ENCODE data around the gene CBR3. TPM values are rescaled to one million over a fixed set of nuclear protein-coding genes. Genes with fewer than 3 reads are reported as not detected.

CBR3 gene
- total RNA-seq, 4 donors from 2014 or later, result 0.80 to 2.9 (median 1.8) TPM

DNA sequence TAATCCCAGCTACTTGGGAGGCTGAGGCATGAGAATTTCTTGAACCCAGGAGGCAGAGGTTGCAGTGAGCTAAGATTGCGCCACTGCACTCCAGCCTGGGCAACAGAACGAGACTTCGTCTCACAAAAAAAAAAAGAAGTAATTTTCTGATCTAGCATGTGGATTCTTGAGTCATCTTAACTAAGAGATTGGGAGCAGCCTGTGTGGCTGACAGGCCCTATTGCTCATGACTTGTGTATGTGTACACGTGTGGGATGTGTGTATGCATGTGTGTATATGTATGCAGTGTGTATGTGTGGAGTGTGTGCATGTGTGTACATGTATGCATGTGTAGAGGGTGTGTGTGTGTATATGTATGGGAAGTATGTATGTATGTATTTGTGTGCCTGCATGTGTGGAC is 51.2 kb downstream of the CBR3 start:
- in situ Hi-C loops (cut with MboI; ENCODE audit: low sequenced_read_pairs in 4 of 4), result no loop called here
- Histone ChIP-seq H3K4me1 (peaks cover 13 to 23% of the 10 kb centered on the region in 2 donors), H3K27me3 (no peaks in the 10 kb centered on the region), H3K9me3 (no peaks in the 10 kb centered on the region), H3K4me3 (no peak overlapping the region), H3K36me3 (no peaks in the 10 kb centered on the region), H3K27ac (no peak overlapping the region)
- DNase-seq (no peak), ATAC-seq (no peak)
- TF ChIP-seq, protein P1, sequence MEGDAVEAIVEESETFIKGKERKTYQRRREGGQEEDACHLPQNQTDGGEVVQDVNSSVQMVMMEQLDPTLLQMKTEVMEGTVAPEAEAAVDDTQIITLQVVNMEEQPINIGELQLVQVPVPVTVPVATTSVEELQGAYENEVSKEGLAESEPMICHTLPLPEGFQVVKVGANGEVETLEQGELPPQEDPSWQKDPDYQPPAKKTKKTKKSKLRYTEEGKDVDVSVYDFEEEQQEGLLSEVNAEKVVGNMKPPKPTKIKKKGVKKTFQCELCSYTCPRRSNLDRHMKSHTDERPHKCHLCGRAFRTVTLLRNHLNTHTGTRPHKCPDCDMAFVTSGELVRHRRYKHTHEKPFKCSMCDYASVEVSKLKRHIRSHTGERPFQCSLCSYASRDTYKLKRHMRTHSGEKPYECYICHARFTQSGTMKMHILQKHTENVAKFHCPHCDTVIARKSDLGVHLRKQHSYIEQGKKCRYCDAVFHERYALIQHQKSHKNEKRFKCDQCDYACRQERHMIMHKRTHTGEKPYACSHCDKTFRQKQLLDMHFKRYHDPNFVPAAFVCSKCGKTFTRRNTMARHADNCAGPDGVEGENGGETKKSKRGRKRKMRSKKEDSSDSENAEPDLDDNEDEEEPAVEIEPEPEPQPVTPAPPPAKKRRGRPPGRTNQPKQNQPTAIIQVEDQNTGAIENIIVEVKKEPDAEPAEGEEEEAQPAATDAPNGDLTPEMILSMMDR (IDR thresholded peaks at IDR 0.05 in 4 of 5, conservative IDR thresholded peaks at IDR 0.05 in 1 of 5), result no peak
- intact Hi-C loops (cut with DNase I; ENCODE audit: low total_unique reads), result no loop called here

DNA sequence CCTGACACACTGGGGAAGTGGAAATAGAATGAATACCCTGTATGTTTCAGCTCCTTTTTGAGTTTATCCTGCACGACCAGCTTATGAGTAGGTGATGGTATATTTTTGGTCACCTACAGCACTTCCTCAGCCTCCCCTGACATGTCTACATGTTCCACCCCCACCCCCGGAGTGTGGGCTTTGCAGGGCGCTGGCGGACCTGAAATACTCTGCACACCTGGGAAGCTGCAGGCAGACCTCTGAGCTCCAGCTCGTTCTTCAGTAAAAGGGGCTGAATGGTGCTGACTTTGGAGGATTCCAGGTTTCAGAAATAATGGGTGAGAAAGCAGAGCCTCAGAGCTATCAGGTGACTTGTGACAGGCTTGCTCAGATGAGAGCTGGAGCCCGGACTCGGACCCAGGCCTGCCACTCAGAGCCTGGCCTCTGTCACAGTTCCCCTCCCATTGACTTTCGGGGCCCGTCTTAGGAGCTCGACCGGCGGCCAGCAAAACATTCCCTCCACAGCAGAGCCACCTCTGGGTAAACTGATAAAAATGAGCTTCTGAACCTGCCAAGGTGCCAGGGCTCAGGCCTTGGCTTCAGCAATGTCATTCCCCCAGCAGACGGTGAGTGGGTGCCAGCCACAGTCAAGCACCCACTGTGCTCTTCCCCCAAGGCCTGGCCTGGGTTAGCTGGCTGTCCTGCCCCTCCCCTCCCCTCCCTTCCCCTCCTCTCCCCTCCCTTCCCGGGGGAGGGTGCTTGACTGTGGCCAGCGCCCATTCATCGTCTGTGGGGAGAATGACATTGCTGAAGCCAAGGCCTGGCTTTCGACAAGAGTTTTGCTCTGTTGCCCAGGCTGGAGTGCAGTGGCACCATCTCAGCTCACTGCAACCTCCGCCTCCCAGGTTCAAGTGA is 51.9 kb downstream of the CBR3 start:
- no peak for TF ChIP-seq POLR2A (IDR thresholded peaks at IDR 0.05)
- TF ChIP-seq, protein P1 (IDR thresholded peaks at IDR 0.05 in 4 of 5, conservative IDR thresholded peaks at IDR 0.05 in 1 of 5), result no peak
- Histone ChIP-seq H3K27me3 (no peaks in the 10 kb centered on the region), H3K4me3 (no peak overlapping the region), H3K36me3 (no peaks in the 10 kb centered on the region), H3K4me1 (peaks cover 13 to 23% of the 10 kb centered on the region in 2 donors), H3K9me3 (no peaks in the 10 kb centered on the region), H3K27ac (peak overlapping the region in 3 of 4 donors; percentile 74 to 79 (median 75))
- intact Hi-C loops (cut with DNase I; ENCODE audit: low total_unique reads), result no loop called here
- no peak for DNase-seq
- ATAC-seq, result no peak
- in situ Hi-C loops (cut with MboI; ENCODE audit: low sequenced_read_pairs in 4 of 4), result no loop called here

DNA sequence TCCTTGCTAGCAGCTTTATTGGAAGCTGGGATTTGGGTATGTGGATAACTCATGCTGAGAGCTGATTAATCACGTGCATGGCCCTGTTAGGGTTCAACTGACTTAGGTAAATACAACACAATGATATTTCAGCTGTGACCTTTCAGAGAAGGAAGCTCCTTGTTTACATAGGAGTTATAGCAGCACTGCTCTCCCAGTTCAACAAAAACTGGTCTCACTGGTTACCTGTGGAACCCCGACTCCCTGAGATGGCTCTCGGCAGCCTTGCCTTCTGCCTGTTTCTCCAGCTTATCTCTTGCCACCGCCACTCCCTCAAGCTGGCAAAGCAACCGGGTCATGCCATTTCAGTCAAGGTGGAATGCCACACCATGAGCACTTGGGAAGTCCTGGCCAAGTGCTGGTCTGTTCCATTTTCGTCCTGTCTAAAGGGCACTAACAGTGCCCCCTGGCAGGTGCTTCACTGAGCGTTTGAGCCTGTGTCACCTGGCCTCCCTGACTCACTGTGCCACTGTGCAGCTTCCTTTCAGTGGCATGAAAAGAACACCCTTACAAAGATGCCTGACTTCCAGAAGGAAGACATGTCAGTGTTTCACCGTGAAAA is 53.3 kb downstream of the CBR3 start:
- Histone ChIP-seq H3K27ac (peak overlapping the region; percentile 68 to 79 (median 74)), H3K27me3 (no peaks in the 10 kb centered on the region), H3K36me3 (no peaks in the 10 kb centered on the region), H3K4me3 (no peak overlapping the region), H3K4me1 (peaks cover 13 to 23% of the 10 kb centered on the region in 2 donors), H3K9me3 (no peaks in the 10 kb centered on the region)
- ATAC-seq (peak; percentile 97 to 98), DNase-seq (peak; percentile 84 to 95)
- in situ Hi-C loops (cut with MboI; ENCODE audit: low sequenced_read_pairs in 4 of 4) (no loop called here), intact Hi-C loops (cut with DNase I; ENCODE audit: low total_unique reads) (loop anchor here (1.0 to 2.0 kb wide), 3 partner anchors 15 to 47 kb away; partner anchors contain the start of gene DOP1B)
- TF ChIP-seq POLR2A (IDR thresholded peaks at IDR 0.05), result no peak
- TF ChIP-seq, protein P1 (IDR thresholded peaks at IDR 0.05 in 4 of 5, conservative IDR thresholded peaks at IDR 0.05 in 1 of 5), result no peak

DNA sequence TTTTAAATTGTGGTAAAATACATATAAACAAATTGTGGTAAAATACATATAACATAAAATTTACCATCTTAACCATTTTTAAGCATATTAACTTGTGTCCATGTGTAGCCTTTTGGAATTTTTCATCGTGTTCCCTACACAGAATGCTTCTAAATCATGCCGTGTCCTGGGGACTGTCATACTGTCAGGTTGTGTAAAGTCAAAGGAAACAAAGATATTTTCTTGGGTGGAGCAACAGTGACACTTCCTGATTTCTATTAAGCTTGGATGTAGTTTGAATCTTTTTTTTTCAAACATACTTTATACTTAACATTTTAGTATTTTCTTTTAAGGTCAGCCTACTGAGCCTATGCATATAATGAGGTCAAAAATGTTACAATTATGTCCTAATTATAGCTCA is 54.1 kb downstream of the CBR3 start:
- intact Hi-C loops (cut with DNase I; ENCODE audit: low total_unique reads) (loop anchor here (1.0 to 2.0 kb wide), 3 partner anchors 14 to 48 kb away; partner anchors contain the start of gene DOP1B), in situ Hi-C loops (cut with MboI; ENCODE audit: low sequenced_read_pairs in 4 of 4) (no loop called here)
- Histone ChIP-seq H3K4me3 (no peak overlapping the region), H3K27me3 (no peaks in the 10 kb centered on the region), H3K4me1 (peaks cover 13 to 23% of the 10 kb centered on the region in 2 donors), H3K9me3 (no peaks in the 10 kb centered on the region), H3K27ac (peak overlapping the region; percentile 68 to 79 (median 74)), H3K36me3 (no peaks in the 10 kb centered on the region)
- no peak for ATAC-seq
- TF ChIP-seq POLR2A (IDR thresholded peaks at IDR 0.05), result no peak
- TF ChIP-seq, protein P1 (IDR thresholded peaks at IDR 0.05 in 4 of 5, conservative IDR thresholded peaks at IDR 0.05 in 1 of 5), result no peak
- DNase-seq, result no peak
